Measurements from ENCODE around the gene GTPBP1. TPM values are rescaled to one million over a fixed set of nuclear protein-coding genes. Genes with fewer than 3 reads are reported as not detected.

Gene GTPBP1
- total RNA-seq, 1 donor from 2014 or later: 49.8 TPM

- Histone ChIP-seq H4K20me1 (ENCODE audit: insufficient read depth, low read length) (peaks cover 35% of the 10 kb centered on the region), H3K4me1 (ENCODE audit: insufficient read depth, low read length) (no peaks in the 10 kb centered on the region), H3K9ac (ENCODE audit: low read length) (no peak overlapping the region), H3K4me2 (ENCODE audit: low read length) (no peak overlapping the region), H3K4me3 (ENCODE audit: insufficient read depth, low read depth, low read length) (no peak overlapping the region), H3K27me3 (ENCODE audit: insufficient read depth, low read length) (no peaks in the 10 kb centered on the region), H2AFZ (ENCODE audit: low read depth, low read length) (no peak overlapping the region), H3K27ac (ENCODE audit: low read depth, low read length) (no peak overlapping the region), H3K36me3 (ENCODE audit: insufficient read depth, low read length) (peaks cover 38% of the 10 kb centered on the region), H3K9me3 (ENCODE audit: insufficient read depth, low read depth, low read length) (no peaks in the 10 kb centered on the region), H3K79me2 (ENCODE audit: insufficient read depth, low read length) (no peaks in the 10 kb centered on the region)
- Mint-ChIP-seq H3K4me3 (ENCODE audit: unreplicated experiment) (no peak overlapping the region), H3K27ac (ENCODE audit: unreplicated experiment) (no peak overlapping the region), H3K36me3 (ENCODE audit: low read depth, unreplicated experiment) (peaks cover 38% of the 10 kb centered on the region), H3K4me1 (ENCODE audit: low read depth, unreplicated experiment) (no peaks in the 10 kb centered on the region), H3K27me3 (ENCODE audit: low read depth, unreplicated experiment) (no peaks in the 10 kb centered on the region), H3K9me3 (ENCODE audit: unreplicated experiment) (no peaks in the 10 kb centered on the region)
- FAIRE-seq (no peak), DNase-seq (ENCODE audit: low read depth) (no peak)
- TF ChIP-seq EZH2 (IDR thresholded peaks at IDR 0.05; ENCODE audit: insufficient read depth, low read length) (no peak), CTCF (IDR thresholded peaks at IDR 0.05; ENCODE audit: insufficient read depth, low read depth, low read length) (no peak)
Measured at GRCh38 chr22:38728871-38729796, 23.4 kb downstream of the GTPBP1 start.

- Histone ChIP-seq H3K9me3 (ENCODE audit: insufficient read depth, low read depth, low read length) (no peaks in the 10 kb centered on the region), H3K27me3 (ENCODE audit: insufficient read depth, low read length) (no peaks in the 10 kb centered on the region), H3K27ac (ENCODE audit: low read depth, low read length) (no peak overlapping the region), H3K4me2 (ENCODE audit: low read length) (no peak overlapping the region), H3K79me2 (ENCODE audit: insufficient read depth, low read length) (no peaks in the 10 kb centered on the region), H3K4me3 (ENCODE audit: insufficient read depth, low read depth, low read length) (no peak overlapping the region), H3K4me1 (ENCODE audit: insufficient read depth, low read length) (no peaks in the 10 kb centered on the region), H3K36me3 (ENCODE audit: insufficient read depth, low read length) (peaks cover 30% of the 10 kb centered on the region), H4K20me1 (ENCODE audit: insufficient read depth, low read length) (peaks cover 30% of the 10 kb centered on the region), H3K9ac (ENCODE audit: low read length) (no peak overlapping the region), H2AFZ (ENCODE audit: low read depth, low read length) (no peak overlapping the region)
- FAIRE-seq (no peak), DNase-seq (ENCODE audit: low read depth) (no peak)
- Mint-ChIP-seq H3K4me3 (ENCODE audit: unreplicated experiment) (no peak overlapping the region), H3K36me3 (ENCODE audit: low read depth, unreplicated experiment) (peaks cover 30% of the 10 kb centered on the region), H3K27ac (ENCODE audit: unreplicated experiment) (no peak overlapping the region), H3K9me3 (ENCODE audit: unreplicated experiment) (no peaks in the 10 kb centered on the region), H3K27me3 (ENCODE audit: low read depth, unreplicated experiment) (no peaks in the 10 kb centered on the region), H3K4me1 (ENCODE audit: low read depth, unreplicated experiment) (no peaks in the 10 kb centered on the region)
- no peak for TF ChIP-seq EZH2 (IDR thresholded peaks at IDR 0.05; ENCODE audit: insufficient read depth, low read length)
- TF ChIP-seq CTCF (IDR thresholded peaks at IDR 0.05; ENCODE audit: insufficient read depth, low read depth, low read length): no peak
Measured at GRCh38 chr22:38729946-38730345, 24.2 kb downstream of the GTPBP1 start.

- Mint-ChIP-seq H3K4me3 (ENCODE audit: unreplicated experiment) (no peak overlapping the region), H3K27me3 (ENCODE audit: low read depth, unreplicated experiment) (no peaks in the 10 kb centered on the region), H3K9me3 (ENCODE audit: unreplicated experiment) (no peaks in the 10 kb centered on the region), H3K27ac (ENCODE audit: unreplicated experiment) (no peak overlapping the region), H3K36me3 (ENCODE audit: low read depth, unreplicated experiment) (peaks cover 26% of the 10 kb centered on the region), H3K4me1 (ENCODE audit: low read depth, unreplicated experiment) (no peaks in the 10 kb centered on the region)
- Histone ChIP-seq H3K27me3 (ENCODE audit: insufficient read depth, low read length) (no peaks in the 10 kb centered on the region), H3K79me2 (ENCODE audit: insufficient read depth, low read length) (no peaks in the 10 kb centered on the region), H2AFZ (ENCODE audit: low read depth, low read length) (no peak overlapping the region), H3K27ac (ENCODE audit: low read depth, low read length) (no peak overlapping the region), H3K9ac (ENCODE audit: low read length) (no peak overlapping the region), H3K36me3 (ENCODE audit: insufficient read depth, low read length) (peaks cover 25% of the 10 kb centered on the region), H4K20me1 (ENCODE audit: insufficient read depth, low read length) (peaks cover 30% of the 10 kb centered on the region), H3K4me3 (ENCODE audit: insufficient read depth, low read depth, low read length) (no peak overlapping the region), H3K4me1 (ENCODE audit: insufficient read depth, low read length) (no peaks in the 10 kb centered on the region), H3K4me2 (ENCODE audit: low read length) (no peak overlapping the region), H3K9me3 (ENCODE audit: insufficient read depth, low read depth, low read length) (no peaks in the 10 kb centered on the region)
- FAIRE-seq (no peak), DNase-seq (ENCODE audit: low read depth) (no peak)
- TF ChIP-seq EZH2 (IDR thresholded peaks at IDR 0.05; ENCODE audit: insufficient read depth, low read length) (no peak), CTCF (IDR thresholded peaks at IDR 0.05; ENCODE audit: insufficient read depth, low read depth, low read length) (no peak)
Measured at GRCh38 chr22:38730411-38730871, 24.7 kb downstream of the GTPBP1 start.
